ENCODE measurements around the gene PTTG1IP.
"Not testable (repeated sequence)": the region's sequence is repeated elsewhere in the genome, so short reads cannot be mapped to it uniquely, and the experiment has no call there.

Gene PTTG1IP

GRCh38 chr21:44833663-44834062, 39.8 kb downstream of the PTTG1IP start:
- no peak for DNase-seq (ENCODE audit: extremely low read depth in 1 of 2, low read depth in 1 of 2)

- DNase-seq (ENCODE audit: extremely low read depth in 1 of 2, low read depth in 1 of 2): not testable (repeated sequence)
These were observed 40.8 kb downstream of the PTTG1IP start for GRCh38 chr21:44832516-44833255.

DNA sequence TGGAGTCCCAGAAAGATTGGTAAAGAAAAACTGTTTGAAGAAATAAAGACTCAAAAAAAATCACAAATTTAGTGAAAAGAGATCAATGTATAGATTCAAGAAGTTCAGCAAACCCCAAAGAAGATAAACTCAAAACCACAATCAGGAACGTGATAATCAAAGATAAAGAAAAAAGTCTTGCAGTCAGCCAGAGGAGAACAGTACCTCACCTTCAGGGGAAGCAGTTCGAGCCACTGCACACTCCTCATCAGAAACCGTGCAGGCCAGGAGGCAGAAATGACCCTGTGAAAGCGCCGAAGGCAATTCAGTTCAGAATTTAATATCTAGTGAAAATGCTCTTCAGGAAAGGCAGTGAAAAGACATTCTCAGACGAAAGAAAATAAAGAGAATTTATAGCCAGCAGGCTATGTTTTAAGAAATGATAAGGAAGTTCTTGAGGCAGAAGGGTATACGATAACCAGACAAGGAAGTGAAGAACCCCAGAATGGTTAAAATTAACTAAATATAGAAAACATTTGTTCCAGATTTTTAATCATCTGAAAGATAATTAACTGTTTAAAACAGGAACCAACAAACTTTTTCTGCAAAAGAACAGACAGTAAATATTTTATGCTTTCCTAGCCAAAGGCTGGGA, 42.1 kb downstream of the PTTG1IP start:
- DNase-seq (ENCODE audit: extremely low read depth in 1 of 2, low read depth in 1 of 2): no peak

GRCh38 chr21:44829507-44830092, 43.9 kb downstream of the PTTG1IP start:
- no peak for DNase-seq (ENCODE audit: extremely low read depth in 1 of 2, low read depth in 1 of 2)

- DNase-seq (ENCODE audit: extremely low read depth in 1 of 2, low read depth in 1 of 2): no peak
These were observed 45.0 kb downstream of the PTTG1IP start for GRCh38 chr21:44828362-44829056.

DNA sequence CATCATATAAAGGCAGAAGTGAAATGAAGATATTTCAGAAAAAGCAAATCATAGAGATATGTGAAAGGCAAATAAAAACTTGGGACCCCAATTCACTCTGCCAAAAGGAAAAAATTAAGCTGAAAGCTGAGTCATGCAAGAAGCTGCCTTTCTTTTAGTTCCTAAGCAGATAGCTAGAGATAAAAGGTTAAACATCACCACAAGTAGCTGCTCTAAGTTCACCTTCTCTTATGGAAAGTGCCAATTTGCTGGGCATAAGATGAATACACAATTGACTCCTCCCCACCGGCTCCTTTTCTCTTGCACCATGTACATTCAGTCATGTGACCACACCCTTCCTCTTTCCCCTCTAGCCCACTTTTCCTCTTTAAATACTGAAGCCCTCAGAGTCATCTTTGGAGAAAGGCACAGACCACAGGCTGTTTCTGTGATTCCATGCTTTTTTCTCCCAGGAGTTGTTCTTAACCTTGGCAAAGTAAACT, 50.3 kb downstream of the PTTG1IP start:
- no peak for DNase-seq (ENCODE audit: extremely low read depth in 1 of 2, low read depth in 1 of 2)

GRCh38 chr21:44822484-44823178, 50.9 kb downstream of the PTTG1IP start:
- DNase-seq (ENCODE audit: extremely low read depth in 1 of 2, low read depth in 1 of 2): no peak

- no peak for DNase-seq (ENCODE audit: extremely low read depth in 1 of 2, low read depth in 1 of 2)
These were observed 52.6 kb downstream of the PTTG1IP start for GRCh38 chr21:44820851-44821250.

DNA sequence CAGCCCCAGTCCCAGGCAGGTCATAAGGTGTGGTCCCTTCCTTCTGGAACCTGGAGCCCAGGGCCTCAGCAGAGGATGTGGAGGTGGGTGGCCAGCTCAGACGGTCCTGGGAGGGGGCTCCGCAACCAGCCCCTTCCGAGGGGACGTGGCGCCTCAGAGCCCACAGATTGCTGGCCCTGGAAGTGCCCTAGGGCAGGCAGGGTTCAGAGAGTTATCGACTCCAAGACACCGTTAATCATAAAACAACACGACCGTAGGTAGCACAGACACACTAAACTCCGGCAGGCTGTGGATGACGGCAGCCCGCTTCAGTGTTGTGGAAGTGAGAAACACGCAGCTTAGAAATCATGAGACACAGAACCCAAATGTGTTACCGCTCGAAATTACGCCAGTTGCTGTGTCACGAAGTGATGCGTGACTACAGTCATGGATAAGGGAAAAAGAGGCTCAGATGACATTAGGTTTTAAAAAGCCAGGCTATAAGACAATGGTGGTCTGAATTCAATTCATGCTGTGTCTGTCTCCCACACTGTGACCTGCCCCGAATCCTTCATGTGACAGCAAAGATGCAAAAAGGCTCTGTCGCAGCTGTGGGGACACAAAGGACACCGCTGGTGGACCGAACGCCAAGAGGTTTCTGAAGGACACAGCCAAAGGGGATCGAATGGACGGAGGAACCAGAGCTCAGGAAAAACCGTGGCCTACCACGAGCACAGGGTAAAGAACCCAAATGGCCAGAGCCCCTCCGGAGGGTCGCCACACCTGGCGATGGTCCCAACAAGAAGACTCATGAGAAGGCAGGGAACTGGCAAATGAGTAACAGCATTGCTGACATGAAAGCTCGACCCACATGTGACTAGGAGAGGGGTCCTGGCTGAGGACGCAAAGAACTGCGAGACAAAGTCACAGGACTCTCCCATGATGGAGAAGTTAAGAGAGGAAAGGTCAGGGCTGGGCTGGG, 53.9 kb downstream of the PTTG1IP start:
- DNase-seq (ENCODE audit: extremely low read depth in 1 of 2, low read depth in 1 of 2): no peak

- DNase-seq (ENCODE audit: extremely low read depth in 1 of 2, low read depth in 1 of 2): no peak
These were observed 54.9 kb downstream of the PTTG1IP start for GRCh38 chr21:44818640-44819011.

GRCh38 chr21:44817914-44818639, 55.4 kb downstream of the PTTG1IP start, which contains the start of gene SUMO3:
Gene SUMO3, minus strand, starts transcription at chr21:44818062. Its CDS starts 94 bp downstream, at chr21:44817968.
- peak; percentile 37 to 78 for DNase-seq (ENCODE audit: extremely low read depth in 1 of 2, low read depth in 1 of 2)

DNA sequence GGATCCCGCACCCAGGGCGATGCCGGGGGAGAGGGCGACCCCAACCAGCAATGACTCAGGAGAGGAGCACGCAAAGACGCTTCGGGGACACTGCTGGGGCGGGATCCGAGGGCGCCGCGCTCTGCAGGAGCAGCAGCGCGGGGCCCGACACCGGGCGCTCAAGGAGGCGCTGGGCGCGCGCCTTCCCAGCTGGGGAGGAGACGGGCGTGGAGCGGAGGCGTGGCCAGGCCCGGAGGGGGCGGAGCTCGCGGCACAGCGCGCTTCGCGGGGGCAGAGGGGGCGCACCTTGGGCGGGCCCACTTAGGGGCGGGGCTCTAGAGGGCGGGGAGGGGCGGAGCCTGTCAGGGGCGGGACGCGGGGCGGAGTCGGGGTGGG, 56.0 kb downstream of the PTTG1IP start:
- peak; percentile 78 to 90 for DNase-seq (ENCODE audit: extremely low read depth in 1 of 2, low read depth in 1 of 2)

GRCh38 chr21:44816761-44817505, 56.6 kb downstream of the PTTG1IP start:
- no peak for DNase-seq (ENCODE audit: extremely low read depth in 1 of 2, low read depth in 1 of 2)

GRCh38 chr21:44815852-44816628, 57.5 kb downstream of the PTTG1IP start:
- DNase-seq (ENCODE audit: extremely low read depth in 1 of 2, low read depth in 1 of 2): no peak

- DNase-seq (ENCODE audit: extremely low read depth in 1 of 2, low read depth in 1 of 2): no peak
These were observed 58.3 kb downstream of the PTTG1IP start for GRCh38 chr21:44815225-44815624.

GRCh38 chr21:44814498-44815023, 58.9 kb downstream of the PTTG1IP start:
- DNase-seq (ENCODE audit: extremely low read depth in 1 of 2, low read depth in 1 of 2): no peak

GRCh38 chr21:44813727-44814126, 59.8 kb downstream of the PTTG1IP start:
- DNase-seq (ENCODE audit: extremely low read depth in 1 of 2, low read depth in 1 of 2): no peak

Data from activated CD8-positive, alpha-beta memory T cell treated with anti-CD3 and anti-CD28 coated beads for 1 hour (primary cell).